Measurements from ENCODE around the gene RHOT2.
A peak's percentile ranks its signal among the peaks of the same experiment; 100 is the strongest.

The RHOT2 gene

GRCh38 chr16:648071-648780 lies 19.7 kb upstream of the RHOT2 start:
- peak; percentile 72 for DNase-seq

GRCh38 chr16:648781-649589 lies 18.9 kb upstream of the RHOT2 start, which contains the start of gene WDR90:
WDR90 (plus strand) TSS chr16:649365; CDS start chr16:649417, 52 bp downstream.
- DNase-seq, result peak; percentile 96

- DNase-seq, result peak; percentile 42
Measured at GRCh38 chr16:649631-650030, 18.3 kb upstream of the RHOT2 start.

- DNase-seq, result no peak
Measured at GRCh38 chr16:651844-652243, 16.1 kb upstream of the RHOT2 start.

GRCh38 chr16:652454-653305 lies 15.3 kb upstream of the RHOT2 start:
- DNase-seq, result no peak

- DNase-seq, result no peak
Measured at GRCh38 chr16:654034-654433, 13.9 kb upstream of the RHOT2 start.

- no peak for DNase-seq
Measured at GRCh38 chr16:657487-657886, 10.4 kb upstream of the RHOT2 start.

GRCh38 chr16:658679-659571 lies 9.0 kb upstream of the RHOT2 start:
- no peak for DNase-seq

- no peak for DNase-seq
Measured at GRCh38 chr16:659618-660017, 8.3 kb upstream of the RHOT2 start.

GRCh38 chr16:660132-660458 lies 7.8 kb upstream of the RHOT2 start:
- DNase-seq, result no peak

GRCh38 chr16:660459-661183 lies 7.3 kb upstream of the RHOT2 start:
- peak; percentile 81 for DNase-seq

GRCh38 chr16:661184-661821 lies 6.6 kb upstream of the RHOT2 start:
- no peak for DNase-seq

GRCh38 chr16:662095-662494 lies 5.8 kb upstream of the RHOT2 start:
- no peak for DNase-seq

GRCh38 chr16:662597-662996 lies 5.3 kb upstream of the RHOT2 start:
- DNase-seq, result no peak

GRCh38 chr16:666572-666971 lies 1.4 kb upstream of the RHOT2 start:
- no peak for DNase-seq

- DNase-seq, result no peak
Measured at GRCh38 chr16:667113-667779, 686 bp upstream of the RHOT2 start.

- peak; percentile 36 for DNase-seq
Measured at GRCh38 chr16:668519-669171, 713 bp downstream of the RHOT2 start.

GRCh38 chr16:669666-670065 lies 1.7 kb downstream of the RHOT2 start:
- no peak for DNase-seq

- no peak for DNase-seq
Measured at GRCh38 chr16:670485-671352, 2.8 kb downstream of the RHOT2 start.

Data from activated CD4-positive, alpha-beta T cell treated with anti-CD3 and anti-CD28 coated beads for 48 hours (primary cell).